T-helper 1 cell (primary cell): ENCODE measurements around the gene GUCA2A.

Experiments used
- DNase-seq, 5 donors: peaks; one replicate each; pipeline ENCODE4 v3.0.0-alpha.2; 2012 to 2020

The GUCA2A gene

GRCh38 chr1:42128964-42129363 lies 35.6 kb downstream of the GUCA2A start:
- no peak for DNase-seq

DNA sequence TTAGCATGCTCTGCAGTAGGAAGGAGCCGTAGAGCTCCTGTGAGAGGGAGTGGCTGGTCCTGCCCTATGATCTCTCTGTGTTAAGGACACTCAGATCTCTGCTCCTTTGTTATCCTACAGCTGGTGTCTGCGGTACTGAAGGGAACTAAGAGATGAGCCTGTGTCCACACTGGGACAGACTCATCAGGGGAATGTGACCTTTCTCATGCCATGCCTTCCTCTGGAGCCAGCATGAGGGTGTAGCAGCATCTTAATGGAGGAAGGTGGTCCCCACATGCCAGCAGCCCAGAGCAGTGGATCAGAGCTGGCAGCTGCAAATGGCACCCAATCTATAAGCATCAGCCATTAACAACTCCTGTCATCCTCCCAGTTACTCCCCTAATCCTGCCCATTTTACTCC lies 36.0 kb downstream of the GUCA2A start:
- DNase-seq: no peak

GRCh38 chr1:42127767-42128166 lies 36.8 kb downstream of the GUCA2A start:
- DNase-seq: no peak

GRCh38 chr1:42125552-42125951 lies 39.0 kb downstream of the GUCA2A start:
- no peak for DNase-seq

DNA sequence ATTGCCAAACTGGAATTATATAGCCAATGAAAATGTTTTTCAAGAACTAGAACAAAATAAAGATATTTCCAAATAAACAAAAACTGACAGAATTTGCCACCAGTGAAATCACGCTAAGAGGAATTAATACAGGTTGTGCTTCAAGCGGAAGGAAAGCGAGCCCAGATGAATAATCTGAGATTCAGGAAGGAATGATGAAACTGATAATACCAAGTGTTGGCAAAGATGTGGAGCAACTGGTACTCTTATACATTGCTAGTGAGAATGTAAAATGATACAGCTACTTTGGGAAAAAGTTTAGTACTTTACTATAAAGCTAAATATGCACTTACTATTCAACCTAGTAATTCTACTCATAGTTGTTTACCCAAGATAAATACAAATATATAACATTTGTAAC lies 42.1 kb downstream of the GUCA2A start:
- DNase-seq: no peak

- DNase-seq: no peak
These were observed 46.4 kb downstream of the GUCA2A start for GRCh38 chr1:42118125-42118524.

GRCh38 chr1:42117214-42117613 lies 47.3 kb downstream of the GUCA2A start:
- no peak for DNase-seq

DNA sequence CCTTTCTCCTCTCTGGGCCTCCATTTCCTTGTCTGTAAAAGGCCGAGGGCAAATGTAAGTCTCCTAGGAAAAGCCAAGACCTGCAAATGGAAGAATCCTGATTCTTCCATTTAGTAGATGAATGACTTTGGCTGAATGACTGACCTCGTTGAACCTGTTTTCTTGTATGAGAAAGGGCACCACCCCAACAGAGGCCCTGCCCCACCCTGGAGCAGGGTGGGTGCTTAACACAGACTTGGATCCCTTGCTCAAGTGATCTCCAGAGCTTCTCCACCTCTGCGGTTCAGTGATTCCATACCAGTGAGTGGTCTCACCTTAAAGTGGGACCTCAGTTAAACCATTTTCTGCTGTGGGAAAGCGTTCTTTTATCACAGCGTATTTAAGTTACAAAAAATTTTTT lies 50.3 kb downstream of the GUCA2A start:
- DNase-seq: no peak
